K562 (cell line): ENCODE data around the gene CCK. TPM values are rescaled to one million over a fixed set of nuclear protein-coding genes. Genes with fewer than 3 reads are reported as not detected.

Experiments used
- ATAC-seq: fragments of 200-7000 bp; cut with Tn5 transposase; 3 replicates; pipeline ENCODE4 v1.9.1; 2020; ENCODE audit warnings: moderate library complexity
- BruUV-seq: library from RNA; stranded (reverse); fragments of 400-500 nt; replicated peaks from 2 replicates; lab custom pipeline; 2021; lab: Mats Ljungman, UMichigan
- CTCF ChIA-PET: fragments of 300-600 bp; formaldehyde crosslinking; extraction: SDS; loops from one replicate; lab custom pipeline; 2021; ENCODE audit warnings: low intra/inter-chr PET ratio; lab: Yijun Ruan, JAX
- POLR2A ChIA-PET: fragments of 300-600, 350-650 bp; sonication (Branson Sonifier 250); formaldehyde crosslinking; extraction: SDS; loops from one replicate; lab custom pipeline; 2021; ENCODE audit warnings: antibody characterized with exemption, inconsistent platforms; lab: Yijun Ruan, JAX
- DNase-seq, 4 experiments: peaks; one replicate each; pipeline versions ENCODE4 v3.0.0 to v3.0.0-alpha.2; 2011 to 2018; ENCODE audit warnings: low spot score in 3 of 4, mixed read lengths in 3 of 4; ENCODE audit errors: extremely low read depth in 1 of 4
- FAIRE-seq: peaks from 2 replicates; lab custom pipeline; 2011; peaks lifted over from hg19 to GRCh38; lab: Jason Lieb, UNC
- H2AFZ ChIP-seq: 2 replicates; pipeline ENCODE4 v1.6.0; 2011; ENCODE audit warnings: low read depth, low read length, control low read depth, inconsistent platforms
- H3K27ac ChIP-seq: fragments of 200-600 bp; 3 replicates; pipeline ENCODE4 v1.8.0; 2011; ENCODE audit warnings: low read depth, mild to moderate bottlenecking, control low read depth, inconsistent platforms, low read length, moderate library complexity, mixed read lengths; ENCODE audit errors: extremely low read depth
- H3K27me3 ChIP-seq, 2 experiments: fragments of 300-600 bp in 1 of 2; 2 replicates in 1 of 2; 3 replicates in 1 of 2; pipeline versions ENCODE4 v1.6.0 to v1.8.0; 2011; ENCODE audit warnings: inconsistent platforms in 2 of 2, low read length in 2 of 2, mild to moderate bottlenecking in 1 of 2, mixed read lengths in 1 of 2, moderate library complexity in 1 of 2; ENCODE audit not compliant: control insufficient read depth in 2 of 2, insufficient read depth in 2 of 2
- H3K36me3 ChIP-seq: fragments of 300-600 bp; 3 replicates; pipeline ENCODE4 v1.8.0; 2011; ENCODE audit warnings: mild to moderate bottlenecking, low read length, inconsistent platforms; ENCODE audit not compliant: control insufficient read depth, insufficient read depth
- H3K4me1 ChIP-seq, 2 experiments: fragments of 200-600 bp in 1 of 2; replicated peaks in 1 of 2; 2 replicates in 1 of 2; 3 replicates in 1 of 2; pipeline versions ENCODE4 v1.5.1 to v1.8.0; 2011; ENCODE audit warnings: inconsistent platforms in 2 of 2, low read length in 2 of 2, mild to moderate bottlenecking in 1 of 2, mixed read lengths in 1 of 2, moderate library complexity in 1 of 2; ENCODE audit not compliant: control insufficient read depth in 2 of 2, insufficient read depth in 2 of 2
- H3K4me2 ChIP-seq: 2 replicates; pipeline ENCODE4 v1.6.1; 2011; ENCODE audit warnings: low read length, control low read depth, inconsistent platforms, mixed read lengths; ENCODE audit not compliant: insufficient read depth
- H3K4me3 ChIP-seq: fragments of 200-600 bp; sonication (generic), shearing (Covaris generic); 2 replicates; pipeline ENCODE4 v1.5.1; 2016; ENCODE audit warnings: control low read depth, inconsistent platforms
- H3K79me2 ChIP-seq: fragments of 200-600 bp; 3 replicates; pipeline ENCODE4 v1.8.0; 2011; ENCODE audit warnings: low read length, inconsistent platforms; ENCODE audit not compliant: control insufficient read depth, insufficient read depth
- H3K9ac ChIP-seq, 2 experiments: 2 replicates each; pipeline versions ENCODE4 v1.6.0 to v1.6.1; 2011; ENCODE audit warnings: low read depth in 2 of 2, low read length in 2 of 2, control low read depth in 1 of 2, inconsistent platforms in 1 of 2, mild to moderate bottlenecking in 1 of 2, mixed read lengths in 1 of 2; ENCODE audit not compliant: insufficient read depth in 1 of 2
- H3K9me1 ChIP-seq: one replicate; pipeline ENCODE4 v1.6.0; 2011; ENCODE audit warnings: inconsistent platforms, mild to moderate bottlenecking, low read length, moderate library complexity; ENCODE audit not compliant: control insufficient read depth, insufficient read depth
- H3K9me3 ChIP-seq: replicated peaks from 2 replicates; pipeline ENCODE4 v1.5.1; 2011; ENCODE audit warnings: low read depth, low read length, inconsistent platforms; ENCODE audit not compliant: control insufficient read depth, insufficient read depth
- H4K20me1 ChIP-seq: replicated peaks from 2 replicates; pipeline ENCODE4 v1.6.1; 2011; ENCODE audit warnings: low read length, inconsistent platforms, mixed read lengths; ENCODE audit not compliant: control insufficient read depth, insufficient read depth
- BCOR ChIP-seq: fragments of 450-650 bp; IDR thresholded peaks from 2 replicates; pipeline ENCODE4 v1.6.1; 2016
- BDP1 ChIP-seq: IDR thresholded peaks from 3 replicates; pipeline ENCODE4 v1.6.1; 2011; ENCODE audit not compliant: insufficient read length, insufficient read depth
- C11orf30 ChIP-seq: fragments of 450-650 bp; IDR thresholded peaks from 2 replicates; pipeline ENCODE4 v1.6.1; 2016; ENCODE audit warnings: low read depth, mild to moderate bottlenecking
- CHD4 ChIP-seq: fragments of 200-600 bp; sonication (generic); IDR thresholded peaks from 3 replicates; pipeline ENCODE4 v1.6.1; 2012; ENCODE audit warnings: low read depth, mild to moderate bottlenecking, mixed read lengths, low read length, inconsistent platforms; ENCODE audit not compliant: insufficient read depth, insufficient replicate concordance, poor library complexity, severe bottlenecking
- FOXO4 ChIP-seq: fragments of 450-650 bp; formaldehyde crosslinking; IDR thresholded peaks from 2 replicates; pipeline ENCODE4 v1.4.0; 2020; ENCODE audit warnings: mild to moderate bottlenecking, moderate library complexity
- NFE2 ChIP-seq: IDR thresholded peaks from 2 replicates; pipeline ENCODE4 v1.6.1; 2014; ENCODE audit warnings: antibody characterized with exemption, low read depth
- NFE2L1 ChIP-seq: fragments of 450-650 bp; IDR thresholded peaks from 2 replicates; pipeline ENCODE4 v1.6.1; 2016; ENCODE audit warnings: missing genetic modification characterization, low read depth, mild to moderate bottlenecking, missing compliant biosample characterization, moderate library complexity, borderline replicate concordance
- POLR2H ChIP-seq: IDR thresholded peaks from 2 replicates; pipeline ENCODE4 v1.6.1; 2016; ENCODE audit warnings: missing genetic modification characterization, low read depth, mild to moderate bottlenecking, control low read depth, missing compliant biosample characterization, moderate library complexity
- SREBF2 ChIP-seq: sonication (generic); formaldehyde crosslinking; IDR thresholded peaks from 2 replicates; pipeline ENCODE4 v1.4.0; 2020; ENCODE audit warnings: mild to moderate bottlenecking, missing genetic modification reagents
- TAL1 ChIP-seq: fragments of 450-650 bp; IDR thresholded peaks from 2 replicates; pipeline ENCODE4 v1.6.1; 2016; ENCODE audit warnings: mild to moderate bottlenecking
- ZBTB7A ChIP-seq: IDR thresholded peaks from 2 replicates; pipeline ENCODE4 v1.6.1; 2011; ENCODE audit warnings: low read depth, mild to moderate bottlenecking, low read length, moderate library complexity, borderline replicate concordance; ENCODE audit not compliant: control insufficient read depth
- ZNF316 ChIP-seq: fragments of 450-650 bp; IDR thresholded peaks from 2 replicates; pipeline ENCODE4 v1.6.1; 2016
- ZNF395 ChIP-seq: fragments of 200-800 bp; sonication (Bioruptor generic); IDR thresholded peaks from 2 replicates; pipeline ENCODE4 v1.6.1; 2017; ENCODE audit warnings: missing genetic modification characterization, missing compliant biosample characterization
- ZNF717 ChIP-seq: fragments of 250-450 bp; sonication (Bioruptor Pico); IDR thresholded peaks from 2 replicates; pipeline ENCODE4 v1.5.0; 2021
- WGBS: fragments of 100-300 bp; shearing (Covaris generic); methylation state at CpG from one replicate; pipeline ENCODE4 v1.1.6; 2016; ENCODE audit warnings: low coverage, mixed read lengths; ENCODE audit not compliant: insufficient coverage; ENCODE audit errors: missing lambda C conversion rate; 5-methylcytosine and 5-hydroxymethylcytosine counted together
- in situ Hi-C: fragments of 300-500 bp; cut with MboI; formaldehyde crosslinking; loops from 4 replicates; pipeline ENCODE4 v1.15.0; 2018; ENCODE audit warnings: inconsistent platforms, mixed read lengths
- intact Hi-C: fragments of 100-400 bp; cut with micrococcal nuclease; formaldehyde crosslinking; loops from 2 replicates; pipeline ENCODE4 v1.14.2; 2022
- polyA plus RNA-seq, 8 experiments: library from polyadenylated mRNA; depleted of rRNA in 4 of 8; stranded (reverse) in 5 of 8; unstranded in 3 of 8; fragments of >200 nt; fragmentation: Nextera tagmentation in 2 of 8; fragmentation: Illumina TruSeq in 1 of 8; extraction: Ambion mirVana in 2 of 8; extraction: Trizol in 1 of 8; gene quantifications; 2 replicates each; pipeline versions ENCODE4 v1.2.1 to v1.2.3, GENCODE V29; 2011 to 2014; ENCODE audit warnings: inconsistent platforms in 1 of 8, missing spikeins in 1 of 8
- total RNA-seq, 7 experiments: library from RNA; depleted of rRNA in 6 of 7; stranded (reverse); fragments of >200 nt in 6 of 7; fragmentation: Illumina TruSeq in 2 of 7; extraction: Trizol in 2 of 7; gene quantifications; 2 replicates each; pipeline versions ENCODE4 v1.2.1 to v1.2.3, GENCODE V29; 2011 to 2021; ENCODE audit warnings: low replicate concordance in 1 of 7

Gene CCK
- total and polyA plus RNA-seq, 9 of the 15 experiments (the other 6 are each of a cell fraction or from before 2014, with no cell fraction given) = not detected

- no peaks in the 10 kb centered on the region for H3K79me2 ChIP-seq
- in situ Hi-C loops = no loop called here
- TF ChIP-seq ZNF316 = peak; percentile 51
- no peak for TF ChIP-seq ZBTB7A
- peak; percentile 23; the same call in 1 of the 2 replicates for TF ChIP-seq C11orf30
- TF ChIP-seq, all 486 proteins: peak for 2
- peaks cover 7 to 28% of the 10 kb centered on the region in 2 experiments; a peak in 4 of 5 replicates for H3K27me3 ChIP-seq
- POLR2A ChIA-PET = no interaction called here
- no peaks in the 10 kb centered on the region for H3K4me1 ChIP-seq
- FAIRE-seq (no peak), DNase-seq (no peak), ATAC-seq (no peak)
- no peak overlapping the region for H2AFZ ChIP-seq
- no peaks in the 10 kb centered on the region for H3K9me3 ChIP-seq
- no peaks in the 10 kb centered on the region for H3K36me3 ChIP-seq
- no peak overlapping the region for H3K4me2 ChIP-seq
- no TSS peak for BruUV-seq
- intact Hi-C loops = loop anchor here (10.0 kb wide), 1 partner anchor 519 kb away; no protein-coding TSS in a partner anchor
- CTCF ChIA-PET = no interaction called here
- H3K4me3 ChIP-seq = no peak overlapping the region
- no peak overlapping the region for H3K27ac ChIP-seq
- no peak overlapping the region for H3K9ac ChIP-seq
- no peaks in the 10 kb centered on the region for H3K9me1 ChIP-seq
- H4K20me1 ChIP-seq = no peaks in the 10 kb centered on the region
These were observed 30.5 kb downstream of the CCK start for GRCh38 chr3:42235532-42235931.

GRCh38 chr3:42230860-42231259 lies 35.1 kb downstream of the CCK start:
- ChIA-PET POLR2A (no interaction called here), CTCF (interaction anchor here (1.7 to 3.6 kb wide), 3 partner anchors 213 to 337 kb away, joined by 6 to 32 read pairs (median 21); no protein-coding TSS in a partner anchor)
- Histone ChIP-seq H3K36me3 (no peaks in the 10 kb centered on the region), H3K79me2 (no peaks in the 10 kb centered on the region), H3K9me3 (no peaks in the 10 kb centered on the region), H3K9me1 (no peaks in the 10 kb centered on the region), H3K4me3 (no peak overlapping the region), H3K27ac (no peak overlapping the region), H3K9ac (no peak overlapping the region), H4K20me1 (0 out of 2 replicates have a peak, but pooled peaks cover 4% of the 10 kb centered on the region), H3K4me1 (peaks cover 0 to 4% of the 10 kb centered on the region in 2 experiments; a peak in 2 of 5 replicates), H3K27me3 (peaks cover 7 to 28% of the 10 kb centered on the region in 2 experiments; a peak in 4 of 5 replicates), H2AFZ (no peak overlapping the region), H3K4me2 (no peak overlapping the region)
- ATAC-seq (no peak), FAIRE-seq (no peak), DNase-seq (no peak)
- 0% methylated on average over 5 of the region's 5 CpGs for WGBS
- intact Hi-C loops (loop anchor here (1.0 to 10.0 kb wide), 3 partner anchors 212 to 524 kb away; no protein-coding TSS in a partner anchor), in situ Hi-C loops (no loop called here)
- BruUV-seq = no TSS peak
- TF ChIP-seq BDP1 = no peak
- no peak for TF ChIP-seq BCOR
- no peak for TF ChIP-seq ZNF395
- no peak for TF ChIP-seq FOXO4 (CRISPR knock-in tag)
- TF ChIP-seq POLR2H (tag) = no peak
- no peak for TF ChIP-seq TAL1
- no peak for TF ChIP-seq ZNF717 (CRISPR knock-in tag)
- TF ChIP-seq NFE2L1 (tag) = no peak
- no peak for TF ChIP-seq SREBF2 (CRISPR knock-in tag)
- TF ChIP-seq NFE2 = no peak
- TF ChIP-seq CHD4 = no peak
